Upper lobe of left lung (tissue), 4 donors: Measurements from ENCODE around the gene BIRC2.

Source experiments
- CTCF ChIP-seq, 6 experiments: fragments of 450-650 bp in 4 of 6; fragments of 200-600 bp in 2 of 6; sonication (generic) in 2 of 6; IDR thresholded peaks; one replicate each; pipeline ENCODE4 v1.5.1; 2016 to 2019; ENCODE audit warnings: antibody characterized with exemption in 6 of 6
- POLR2A ChIP-seq, 4 donors: fragments of 450-650 bp; IDR thresholded peaks; one replicate each; pipeline ENCODE4 v1.5.1; 2016 to 2017; ENCODE audit warnings: antibody characterized with exemption in 4 of 4, mild to moderate bottlenecking in 2 of 4
- POLR2AphosphoS5 ChIP-seq, 2 donors: sonication (generic); formaldehyde crosslinking; IDR thresholded peaks; one replicate each; pipeline ENCODE4 v1.5.1; 2017; ENCODE audit warnings: antibody characterized with exemption in 2 of 2

DNA sequence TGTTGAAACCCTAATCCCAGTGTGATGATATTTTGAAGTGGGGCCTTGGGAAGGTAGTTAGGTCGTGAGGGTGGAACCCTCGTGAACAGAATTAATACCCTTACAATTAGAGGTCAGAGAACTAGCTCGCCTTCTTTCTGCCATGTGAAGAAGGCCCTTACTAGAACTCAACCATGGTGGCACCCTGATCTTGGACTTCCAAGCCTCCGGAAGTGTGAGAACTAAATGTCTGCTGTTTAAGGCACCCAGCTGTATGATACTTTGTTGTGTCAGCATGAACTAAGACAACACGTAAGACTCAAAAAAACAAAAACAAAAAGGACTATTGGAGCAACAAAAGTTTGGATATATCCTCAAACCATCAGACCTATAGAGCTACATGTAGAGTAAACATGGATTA is 53.6 kb downstream of the BIRC2 start:
- no peak for TF ChIP-seq CTCF (IDR thresholded peaks at IDR 0.05)
- no peak for TF ChIP-seq POLR2A (IDR thresholded peaks at IDR 0.05)
- no peak for TF ChIP-seq POLR2AphosphoS5 (IDR thresholded peaks at IDR 0.05)
